GM10266 (cell line): ENCODE measurements around the gene STAB2.

ENCODE experiments used
- DNase-seq: peaks from one replicate; pipeline ENCODE4 v3.0.0; 2012; ENCODE audit errors: extremely low spot score
- TF ChIP-seq, protein P1 (sequence below): IDR thresholded peaks from 2 replicates; pipeline ENCODE4 v1.5.1; 2012; ENCODE audit warnings: mild to moderate bottlenecking, low read depth; ENCODE audit not compliant: control insufficient read depth, insufficient read depth; ENCODE audit errors: missing control alignments

Gene STAB2

DNA sequence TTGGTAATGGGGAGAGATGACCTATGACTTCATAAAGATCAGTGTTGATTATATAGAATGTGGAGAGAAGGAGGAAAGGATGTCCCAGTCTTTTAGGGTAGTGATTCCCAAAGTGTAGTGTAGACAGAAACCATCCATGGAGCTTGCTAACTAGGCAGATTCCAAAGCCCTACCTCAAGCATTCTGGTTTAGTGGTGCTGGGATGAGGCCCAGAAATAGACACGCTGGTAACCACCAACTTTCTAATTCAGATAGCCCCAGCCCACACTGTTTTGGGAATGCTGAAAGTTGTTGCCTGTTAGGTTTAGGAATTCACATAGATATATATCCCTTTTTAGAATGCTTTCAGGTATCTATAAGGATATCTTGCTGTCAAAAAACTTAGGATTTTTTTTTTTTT is 69.2 kb downstream of the STAB2 start:
- no peak for DNase-seq
- TF ChIP-seq, protein P1, sequence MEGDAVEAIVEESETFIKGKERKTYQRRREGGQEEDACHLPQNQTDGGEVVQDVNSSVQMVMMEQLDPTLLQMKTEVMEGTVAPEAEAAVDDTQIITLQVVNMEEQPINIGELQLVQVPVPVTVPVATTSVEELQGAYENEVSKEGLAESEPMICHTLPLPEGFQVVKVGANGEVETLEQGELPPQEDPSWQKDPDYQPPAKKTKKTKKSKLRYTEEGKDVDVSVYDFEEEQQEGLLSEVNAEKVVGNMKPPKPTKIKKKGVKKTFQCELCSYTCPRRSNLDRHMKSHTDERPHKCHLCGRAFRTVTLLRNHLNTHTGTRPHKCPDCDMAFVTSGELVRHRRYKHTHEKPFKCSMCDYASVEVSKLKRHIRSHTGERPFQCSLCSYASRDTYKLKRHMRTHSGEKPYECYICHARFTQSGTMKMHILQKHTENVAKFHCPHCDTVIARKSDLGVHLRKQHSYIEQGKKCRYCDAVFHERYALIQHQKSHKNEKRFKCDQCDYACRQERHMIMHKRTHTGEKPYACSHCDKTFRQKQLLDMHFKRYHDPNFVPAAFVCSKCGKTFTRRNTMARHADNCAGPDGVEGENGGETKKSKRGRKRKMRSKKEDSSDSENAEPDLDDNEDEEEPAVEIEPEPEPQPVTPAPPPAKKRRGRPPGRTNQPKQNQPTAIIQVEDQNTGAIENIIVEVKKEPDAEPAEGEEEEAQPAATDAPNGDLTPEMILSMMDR, result no peak

DNA sequence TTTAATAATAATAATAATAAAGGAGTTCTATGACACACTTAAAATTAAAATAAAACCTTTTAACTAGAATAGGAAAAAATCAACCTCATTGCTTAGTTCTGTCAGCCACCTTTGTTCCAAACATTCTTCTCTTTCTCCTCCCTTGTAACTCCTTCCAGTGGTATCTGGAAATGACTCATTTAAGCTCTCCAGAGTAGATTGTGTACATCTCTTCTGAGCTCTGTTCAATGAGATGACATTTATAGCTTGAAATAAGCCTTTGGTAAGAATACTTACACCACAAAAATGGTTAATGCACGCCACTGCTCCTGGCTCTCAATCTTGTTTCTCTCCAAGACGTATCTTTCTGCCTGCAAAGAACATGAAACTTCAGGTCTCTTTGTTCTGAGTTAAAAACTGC is 70.3 kb downstream of the STAB2 start:
- no peak for DNase-seq

DNA sequence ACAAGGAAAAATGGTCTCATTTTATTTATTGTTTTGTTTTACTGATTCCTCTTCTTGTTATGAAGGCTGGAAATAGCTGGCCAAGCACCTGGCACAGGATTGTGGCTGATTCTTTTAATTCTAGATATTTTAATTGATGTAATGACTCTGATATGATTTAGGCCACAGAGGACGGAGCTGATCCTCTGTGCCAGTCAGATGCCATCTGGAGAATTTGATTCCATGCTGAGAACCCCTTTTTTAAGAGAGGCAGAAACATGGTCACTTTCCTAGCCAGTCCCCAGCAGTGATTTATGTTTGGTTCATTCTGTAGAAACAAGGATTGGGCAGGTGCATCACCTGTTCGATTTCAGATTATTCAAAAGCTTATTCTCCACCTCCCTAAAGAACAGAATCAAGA is 77.6 kb downstream of the STAB2 start:
- TF ChIP-seq, protein P1, result no peak
- no peak for DNase-seq

More for the DNA sequence above, 70.3 kb downstream of the STAB2 start:
- TF ChIP-seq, protein P1, result no peak

DNA sequence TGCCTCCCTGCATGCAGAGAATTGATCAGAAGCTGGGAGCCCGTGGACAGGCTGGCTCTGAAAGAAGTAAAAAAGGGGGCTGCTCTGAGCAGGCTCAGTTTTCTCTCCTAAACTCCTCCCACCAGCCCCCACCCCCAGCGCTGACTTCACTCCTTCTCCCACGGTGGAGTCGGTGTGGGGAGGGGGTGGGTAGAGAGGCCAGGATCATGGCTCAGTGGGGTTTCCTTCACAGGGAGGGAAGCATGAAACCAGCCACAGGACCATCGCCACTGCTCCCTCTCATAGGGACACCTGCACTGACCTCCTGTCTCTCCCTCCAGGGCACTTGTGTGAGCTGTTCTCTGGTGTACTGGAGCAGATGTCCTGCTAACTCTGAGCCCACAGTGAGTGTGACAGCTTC is 78.9 kb downstream of the STAB2 start:
- no peak for DNase-seq
- TF ChIP-seq, protein P1, result no peak

DNA sequence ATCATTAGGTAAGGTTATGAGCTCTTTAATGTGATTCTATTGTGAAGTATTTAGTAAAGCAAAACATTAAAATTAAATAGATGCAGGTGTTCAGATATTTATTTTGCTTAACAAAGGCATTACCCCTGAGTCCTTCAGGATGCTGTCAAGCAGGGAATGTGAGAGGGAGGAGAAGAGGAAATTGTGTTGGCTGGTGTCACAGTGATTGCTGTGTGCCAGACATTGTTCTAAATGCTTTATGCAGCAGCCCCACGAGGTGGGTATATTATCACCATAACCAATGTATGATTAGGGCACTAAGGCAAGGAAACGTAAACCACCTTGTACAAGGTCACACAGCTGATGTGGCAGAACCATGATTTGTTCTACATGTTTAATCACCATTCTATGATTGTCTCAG is 80.1 kb downstream of the STAB2 start:
- DNase-seq, result no peak
- TF ChIP-seq, protein P1, result no peak

DNA sequence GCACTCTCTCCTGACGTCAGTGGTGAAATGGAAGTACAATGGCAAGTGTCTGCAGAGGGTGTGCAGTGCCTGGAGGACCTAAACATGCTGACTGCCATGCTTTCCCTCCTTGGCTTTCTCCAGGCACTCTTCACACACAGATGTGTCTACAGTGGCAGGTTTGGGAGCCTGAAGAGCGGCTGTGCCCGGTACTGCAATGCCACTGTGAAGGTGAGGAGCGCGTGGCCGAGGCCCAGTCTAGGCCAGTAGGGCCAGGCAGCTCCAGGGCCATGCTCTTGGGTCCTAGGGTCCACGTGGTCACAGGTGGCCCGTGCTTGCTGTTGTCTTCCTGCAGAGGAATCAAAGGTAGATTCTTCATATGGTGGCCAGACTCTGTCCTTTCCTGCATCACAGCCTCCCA is 81.4 kb downstream of the STAB2 start:
- TF ChIP-seq, protein P1, result no peak
- no peak for DNase-seq

DNA sequence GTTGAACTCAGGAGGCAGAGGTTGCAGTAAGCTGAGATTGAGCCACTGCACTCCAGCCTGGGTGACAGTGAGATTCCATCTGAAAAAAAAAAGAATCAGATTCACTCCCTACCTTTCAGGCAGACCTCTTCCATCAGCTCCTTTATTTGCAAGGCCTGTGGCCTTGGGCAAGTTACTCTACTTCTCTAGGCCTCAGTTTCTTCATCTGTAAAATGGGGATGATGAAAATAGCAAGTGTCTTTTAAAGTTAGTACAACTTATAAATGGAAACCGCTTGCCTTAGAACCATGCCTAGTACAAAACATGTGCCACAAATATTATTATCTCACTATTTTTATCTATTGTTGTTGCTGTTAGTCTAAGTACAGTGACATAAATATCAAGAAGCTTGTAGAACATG is 84.3 kb downstream of the STAB2 start:
- TF ChIP-seq, protein P1, result no peak
- no peak for DNase-seq
